HG03095 (cell line): ENCODE measurements around the gene BRWD1.
A peak's percentile ranks its signal among the peaks of the same experiment; 100 is the strongest.

Experiments used
- ATAC-seq: cut with Tn5 transposase; IDR thresholded peaks from one replicate; pipeline ENCODE4 v1.9.1; 2021; ENCODE audit warnings: moderate library complexity; ENCODE audit not compliant: unreplicated experiment

The BRWD1 gene

GRCh38 chr21:39330001-39330400 is 16.6 kb upstream of the BRWD1 start:
- ATAC-seq = no peak

DNA sequence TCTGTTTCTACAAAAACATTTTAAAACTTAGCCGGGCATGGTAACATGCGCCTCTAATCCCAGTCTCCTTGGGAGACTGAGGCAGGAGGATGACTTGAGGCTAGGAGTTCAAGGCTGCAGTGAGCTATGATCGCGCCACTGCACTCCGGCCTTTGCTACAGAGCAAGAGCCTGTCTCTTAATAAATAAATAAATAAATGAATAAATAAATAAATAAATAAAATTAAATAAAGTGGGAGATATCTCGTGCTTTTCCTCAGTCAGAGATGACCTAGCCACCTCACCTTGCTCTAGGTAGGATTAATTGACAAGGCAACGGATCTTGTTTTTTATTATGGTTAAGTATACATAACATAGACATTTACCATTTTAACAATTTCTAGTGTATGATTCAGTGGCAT is 14.3 kb upstream of the BRWD1 start:
- ATAC-seq = no peak

DNA sequence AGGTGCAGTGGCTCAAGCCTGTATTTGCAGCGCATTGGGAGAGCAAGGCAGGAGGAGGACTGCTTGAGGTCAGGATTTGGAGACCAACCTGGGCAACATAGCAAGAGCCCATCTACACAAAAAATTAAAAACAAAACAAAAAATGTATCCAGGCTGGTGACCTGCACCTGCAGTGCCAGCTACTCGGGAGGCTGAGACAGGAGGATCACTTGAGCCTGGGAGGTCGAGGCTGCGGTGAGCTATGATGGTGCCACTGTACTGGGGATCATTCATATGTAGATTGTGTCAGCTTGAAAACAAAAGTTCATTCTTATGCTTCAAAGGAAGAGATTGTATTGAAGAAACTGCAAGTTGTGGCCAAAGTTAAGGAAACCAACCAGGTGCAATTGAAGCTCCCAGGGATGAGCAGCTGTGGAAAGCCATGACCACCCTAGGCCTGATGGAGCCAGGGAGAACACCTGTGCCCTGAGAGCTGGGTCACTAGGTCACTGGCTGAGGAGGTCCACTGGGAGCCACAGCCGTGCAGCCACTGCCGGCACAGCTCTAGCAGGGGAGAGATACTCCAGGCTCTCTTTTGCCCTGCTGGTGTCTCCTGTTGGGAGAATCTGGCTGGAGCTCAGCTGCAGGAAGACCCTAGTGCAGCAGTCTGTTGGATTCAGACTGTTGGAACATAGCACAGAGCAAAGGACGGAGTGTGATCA is 13.3 kb upstream of the BRWD1 start:
- ATAC-seq = no peak

DNA sequence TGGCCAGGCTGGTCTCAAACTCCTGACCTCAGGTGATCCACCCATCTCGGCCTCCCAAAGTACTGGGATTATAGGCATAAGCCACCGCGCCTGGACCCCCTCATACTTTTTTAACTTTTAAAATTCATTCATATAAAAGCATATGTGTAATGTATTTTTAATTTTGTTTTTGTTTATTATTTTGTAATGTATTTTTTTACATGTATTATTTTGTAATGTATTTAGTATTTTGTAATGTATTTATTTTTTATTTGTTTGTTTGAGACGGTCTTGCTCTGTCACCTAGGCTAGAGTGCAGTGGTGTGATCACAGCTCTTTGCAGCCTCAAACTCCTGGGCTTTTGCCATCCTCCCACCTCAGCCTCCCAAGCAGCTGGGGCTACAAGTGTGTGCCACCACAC is 12.0 kb upstream of the BRWD1 start:
- no peak for ATAC-seq

GRCh38 chr21:39321424-39321823 is 8.0 kb upstream of the BRWD1 start:
- ATAC-seq = no peak

GRCh38 chr21:39319814-39320332 is 6.4 kb upstream of the BRWD1 start:
- no peak for ATAC-seq

DNA sequence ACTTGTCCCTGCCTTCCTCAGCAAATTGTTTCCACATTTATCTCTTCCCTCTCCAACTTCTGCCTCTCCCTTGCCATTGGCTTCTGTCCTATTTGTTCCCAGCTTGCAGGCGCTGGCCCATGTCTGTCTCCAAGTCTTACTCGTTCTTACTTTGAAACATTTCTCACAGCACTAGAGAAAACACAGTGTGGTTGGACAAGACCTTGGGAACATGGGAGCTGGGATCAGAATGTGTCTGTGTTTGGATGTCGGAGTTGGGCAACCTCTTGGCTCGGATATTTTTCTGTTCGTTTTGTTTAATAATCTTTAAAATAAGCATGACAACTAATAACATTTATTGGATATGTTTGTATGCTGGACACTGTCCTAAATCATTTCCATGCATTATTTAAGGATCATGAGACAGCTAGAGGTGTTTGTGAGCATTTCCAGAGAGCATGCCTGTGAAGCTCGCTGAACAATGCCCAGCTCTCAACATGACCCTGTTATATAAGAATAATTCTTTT is 5.9 kb upstream of the BRWD1 start:
- no peak for ATAC-seq

GRCh38 chr21:39318091-39318959 is 4.9 kb upstream of the BRWD1 start:
- ATAC-seq = no peak

GRCh38 chr21:39317134-39318090 is 4.0 kb upstream of the BRWD1 start:
- ATAC-seq = no peak

DNA sequence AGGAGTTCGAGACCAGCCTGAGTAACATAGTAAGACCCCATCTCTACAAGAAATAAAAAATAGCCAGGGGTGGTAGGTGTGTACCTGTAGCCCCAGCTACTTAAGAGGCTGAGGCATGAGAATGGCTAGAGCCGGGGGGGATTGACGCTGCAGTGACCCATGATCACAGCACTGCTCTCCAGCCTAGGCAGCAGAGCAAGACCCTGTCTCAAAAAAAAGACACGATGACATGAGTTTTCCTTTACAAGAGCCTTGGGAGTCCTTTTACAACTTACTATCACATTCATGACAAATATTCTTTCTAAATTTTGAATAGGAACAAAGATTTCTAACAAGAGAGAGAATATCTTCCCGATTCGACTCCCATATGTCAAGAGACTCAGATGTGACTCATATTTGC is 3.3 kb upstream of the BRWD1 start:
- no peak for ATAC-seq

DNA sequence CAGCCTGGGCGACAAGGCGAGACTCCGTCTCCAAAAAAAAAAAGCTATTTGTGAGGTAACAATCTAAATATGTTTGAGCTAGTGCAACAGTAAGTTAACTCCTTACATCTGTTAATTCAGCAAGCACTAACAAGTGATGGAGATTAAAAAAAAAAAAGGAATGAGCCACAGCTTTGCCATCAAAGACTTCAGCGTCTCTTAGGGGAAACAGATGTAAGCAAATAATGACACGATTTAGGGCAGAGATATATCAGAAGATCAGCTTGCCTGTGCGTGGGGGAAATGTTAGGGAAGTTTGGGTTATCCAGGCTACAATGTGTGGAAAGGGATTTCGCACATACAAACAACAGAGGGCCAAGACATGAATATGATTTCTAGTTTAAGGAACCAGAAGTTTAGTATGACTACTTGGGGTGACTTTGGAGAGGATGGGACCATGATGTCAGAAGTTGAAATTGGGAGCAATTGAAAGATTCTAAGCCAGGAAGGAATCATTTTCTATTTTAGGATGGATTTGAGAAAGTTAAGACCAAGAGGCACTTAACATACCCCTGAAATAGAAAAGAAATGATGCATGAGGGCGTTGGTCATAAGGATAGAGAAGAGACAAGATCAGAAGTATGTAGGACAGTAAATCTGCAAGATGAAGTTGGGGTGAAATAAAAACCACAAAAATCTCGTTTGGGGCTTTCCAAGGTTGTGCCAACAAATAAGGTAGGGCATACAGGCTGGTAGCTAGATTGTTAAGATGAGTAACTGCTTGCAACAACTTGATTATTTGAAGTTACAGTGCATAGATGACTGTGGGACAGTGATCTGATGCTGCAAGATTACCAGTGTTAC is 2.4 kb upstream of the BRWD1 start:
- ATAC-seq = no peak

DNA sequence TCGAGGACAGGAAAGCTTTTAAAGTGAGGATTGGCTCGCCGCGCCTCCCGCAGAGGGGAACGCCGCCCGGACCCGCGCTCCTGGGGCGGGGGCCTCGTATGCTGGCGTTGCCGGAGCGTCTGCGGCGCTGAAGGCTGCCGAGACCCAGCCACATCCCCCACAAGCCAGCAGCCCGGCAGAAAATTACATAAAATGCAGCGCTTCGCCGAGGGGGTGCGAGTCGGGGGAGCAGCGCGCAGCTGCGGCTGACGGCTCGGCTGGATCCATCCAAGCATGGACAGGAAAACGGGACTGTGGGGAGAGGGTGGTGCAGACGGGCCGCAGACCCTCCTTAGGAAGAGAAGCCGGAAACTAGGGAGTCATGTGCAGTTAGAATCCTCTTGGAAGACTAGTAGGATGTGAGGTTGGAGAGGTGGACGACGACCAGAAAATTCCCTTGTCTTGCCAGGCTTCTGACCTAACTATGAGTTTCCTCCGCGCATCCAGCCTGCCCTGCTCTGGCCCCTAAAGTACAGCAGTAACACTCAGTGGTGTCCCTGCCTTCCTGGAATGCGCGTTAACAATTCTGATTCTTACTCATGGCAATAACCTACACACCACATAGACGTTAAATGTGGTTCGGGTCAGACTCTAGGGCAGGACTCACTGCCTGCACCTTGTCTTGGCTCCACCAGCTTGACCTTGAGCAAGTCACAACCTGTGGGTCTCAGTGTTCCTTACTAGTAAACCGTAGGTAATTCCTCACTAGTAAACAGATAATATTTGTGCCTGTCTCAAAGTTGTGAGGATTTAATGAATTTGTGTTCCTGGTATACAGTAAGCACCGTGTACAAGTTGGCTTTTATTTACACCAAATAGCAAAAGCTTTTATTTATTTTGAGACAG is 953 bp upstream of the BRWD1 start:
- ATAC-seq = peak; percentile 2

- peak; percentile 10 for ATAC-seq
Observed at GRCh38 chr21:39313042-39313570, 326 bp downstream of the BRWD1 start.

DNA sequence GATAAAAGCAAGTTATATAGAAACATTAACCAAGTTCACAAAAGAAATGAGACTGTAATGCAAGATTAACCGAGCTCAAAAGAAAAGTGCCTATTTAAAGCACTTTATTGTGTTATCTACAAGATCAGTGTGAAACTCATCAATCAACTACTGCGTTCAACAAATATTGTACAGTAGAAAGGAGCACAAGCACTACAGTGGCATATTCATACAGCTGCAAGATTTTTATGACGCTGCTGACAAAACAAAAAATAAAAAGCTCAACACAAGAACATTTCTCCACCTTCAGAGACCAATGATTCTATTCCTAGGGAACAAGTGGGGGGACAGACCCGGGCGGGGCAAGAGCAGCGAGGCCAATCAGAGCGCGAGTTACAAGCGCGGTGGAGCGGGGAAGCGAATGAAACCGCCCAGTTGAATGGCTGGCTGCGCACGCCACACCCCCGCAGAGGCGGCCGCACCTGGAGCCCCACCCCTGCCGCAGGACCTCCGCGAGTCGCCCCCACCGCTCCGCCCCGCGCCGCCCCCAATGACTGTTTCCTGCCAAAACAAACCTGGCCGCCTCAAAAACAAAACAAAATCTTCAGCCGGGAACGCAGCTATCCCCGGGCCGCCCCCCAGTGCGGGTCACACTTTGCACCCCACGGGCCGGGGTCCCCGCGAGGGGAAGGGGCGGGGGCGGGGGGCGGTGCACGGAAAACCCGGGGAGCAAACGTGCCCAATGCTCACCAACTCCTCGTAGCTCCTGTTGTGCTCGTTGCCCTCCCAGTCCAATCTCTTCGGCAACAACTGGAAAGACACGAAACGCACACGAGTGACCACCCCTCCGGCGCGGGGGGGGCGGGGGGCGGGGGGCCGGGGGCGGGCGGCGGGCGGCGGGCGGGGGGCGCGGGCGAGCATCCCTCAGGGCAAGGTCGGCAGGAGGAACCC is 1.1 kb downstream of the BRWD1 start:
- ATAC-seq = peak; percentile 76

DNA sequence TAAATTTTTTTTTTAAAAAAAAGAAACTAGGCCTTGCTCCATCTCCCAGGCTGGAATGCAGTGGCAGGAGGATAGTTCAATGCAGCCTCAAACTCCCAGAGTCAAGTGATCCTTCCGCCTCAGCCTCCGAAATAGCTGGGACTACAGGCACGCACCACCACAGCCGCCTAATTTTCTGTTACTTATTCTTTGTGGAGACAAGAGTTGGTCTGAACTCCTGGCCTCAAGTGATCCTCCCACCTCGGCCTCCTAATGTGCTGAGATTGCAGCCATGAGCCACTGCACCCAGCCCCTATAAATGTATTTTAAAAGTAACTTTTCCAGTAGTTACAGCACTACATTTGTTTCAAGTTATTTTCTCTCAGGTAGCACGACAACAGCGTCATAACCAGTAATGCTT is 2.3 kb downstream of the BRWD1 start:
- no peak for ATAC-seq

DNA sequence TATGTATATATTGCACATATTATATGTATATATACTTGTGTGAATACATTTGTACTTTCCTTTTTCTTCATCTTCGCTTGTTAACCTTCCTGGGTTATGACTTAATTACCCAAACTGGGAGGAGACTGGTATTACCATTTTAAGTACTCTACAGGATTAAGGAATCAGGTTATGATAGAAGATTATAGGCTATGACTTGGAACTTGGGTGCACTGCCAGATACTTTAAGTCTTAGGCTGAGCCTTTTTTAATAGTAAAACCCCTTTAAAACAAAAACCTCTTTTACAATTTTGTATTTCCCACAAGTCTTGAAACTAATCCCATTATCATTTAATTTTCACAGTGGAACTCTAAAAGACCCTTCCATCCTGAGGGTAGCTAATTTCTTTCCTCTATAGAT is 6.0 kb downstream of the BRWD1 start:
- no peak for ATAC-seq

DNA sequence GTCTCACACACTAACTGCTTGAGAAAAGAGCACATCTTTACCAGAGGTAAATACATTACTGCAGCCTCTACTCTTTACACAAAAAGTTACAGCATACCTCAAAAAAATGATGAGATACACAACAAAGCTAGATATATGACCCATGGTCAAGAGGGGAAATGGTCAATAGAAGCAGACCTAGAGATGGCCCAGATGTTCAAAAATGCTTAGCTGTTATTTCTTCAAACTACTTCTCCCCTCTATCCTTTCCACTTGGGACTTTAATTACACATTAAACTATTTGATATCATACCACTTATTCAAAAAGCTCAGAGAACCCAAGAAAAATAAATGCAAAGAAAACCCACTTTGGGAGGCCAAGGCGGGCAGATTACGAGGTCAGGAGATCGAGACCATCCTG is 12.8 kb downstream of the BRWD1 start:
- ATAC-seq = no peak

GRCh38 chr21:39296891-39297290 is 16.5 kb downstream of the BRWD1 start:
- ATAC-seq = no peak
